HPDE6-E6E7 (cell line): Measurements from ENCODE around the gene ZNF584.

Experiments
- DNase-seq: peaks from one replicate; pipeline ENCODE4 v3.0.0; 2011; ENCODE audit warnings: missing footprints; ENCODE audit errors: extremely low spot score

Gene ZNF584

DNA sequence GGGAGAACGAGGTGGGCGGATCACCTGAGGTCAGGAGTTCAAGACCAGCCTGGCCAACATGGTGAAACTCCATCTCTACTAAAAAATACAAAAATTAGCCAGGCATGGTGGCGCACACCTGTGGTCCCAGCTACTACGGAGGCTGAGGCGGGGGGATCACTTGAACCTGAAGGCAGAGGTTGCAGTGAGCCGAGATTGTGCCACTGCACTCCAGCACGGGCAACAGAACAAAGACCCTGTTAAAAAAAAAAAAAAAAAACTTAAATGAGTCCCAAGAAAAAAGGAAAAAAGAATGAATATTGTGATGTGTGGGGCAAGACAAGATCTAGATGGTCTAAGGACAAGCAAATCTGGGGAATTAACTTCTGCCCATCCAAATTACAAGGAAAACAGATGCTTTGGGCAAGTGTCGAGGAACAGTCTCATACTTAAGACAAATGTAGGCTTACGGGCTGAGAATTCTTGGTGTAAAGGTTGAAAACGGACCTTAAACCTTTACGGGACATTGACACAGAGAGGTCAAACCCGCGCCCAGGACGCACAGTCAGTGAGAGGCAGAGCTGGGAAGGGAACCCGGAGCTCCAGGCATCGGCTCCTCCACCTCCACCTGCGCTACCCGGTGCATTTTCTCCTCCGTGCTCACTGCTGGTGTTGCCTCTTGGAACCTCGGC, 57.8 kb downstream of the ZNF584 start:
- DNase-seq = no peak

DNA sequence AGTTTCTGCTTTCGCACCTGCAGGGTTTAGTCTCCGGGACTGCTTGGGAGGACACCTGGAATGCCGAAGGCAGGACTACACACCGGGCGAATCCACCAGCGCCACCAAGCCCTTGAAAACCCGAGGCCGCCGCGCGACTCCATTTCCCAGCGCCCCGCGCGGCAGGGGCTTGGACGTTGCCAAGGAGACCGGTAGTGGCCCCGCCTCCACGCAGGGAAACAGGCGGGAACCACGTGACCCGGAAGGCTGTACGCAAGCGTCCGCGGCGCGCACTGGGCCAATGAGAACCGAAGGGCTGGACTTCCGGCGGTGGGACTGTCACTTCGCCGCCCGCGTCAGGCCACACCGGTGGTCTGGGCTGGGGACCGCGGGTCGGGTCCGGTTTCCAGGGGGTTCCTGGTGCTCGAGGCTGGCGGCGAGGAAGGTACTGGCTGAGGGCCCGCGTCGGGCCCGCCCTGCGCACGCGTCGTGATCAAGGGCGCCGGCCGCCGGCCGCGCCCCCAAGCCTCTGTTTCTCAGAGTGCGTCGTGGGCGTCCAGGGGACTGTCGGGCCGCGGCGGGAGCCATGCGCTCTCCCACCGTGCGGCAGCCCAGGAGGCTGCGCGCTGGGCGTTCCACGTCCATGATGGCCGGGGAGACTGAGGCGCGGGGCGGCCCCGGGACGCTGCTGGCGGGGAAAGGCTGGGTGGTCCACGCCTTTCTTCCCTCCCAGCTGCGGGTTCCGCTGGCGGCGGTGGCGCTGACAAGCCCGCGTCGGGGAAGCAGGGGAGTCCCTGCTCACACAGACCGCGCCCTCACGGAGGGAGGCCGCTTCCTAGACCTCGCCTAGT, 58.5 kb downstream of the ZNF584 start, which contains the start of gene ZNF324:
Gene ZNF324 (plus strand): TSS at position 321 of the 830 bp plus-strand sequence. CDS start 2,106 bp downstream, outside the sequence.
- DNase-seq = peak; percentile 95
